ENCODE data around the gene ARL13B.

GRCh38 chr3:94062513-94063404 is 82.8 kb downstream of the ARL13B start, which contains the start of the genes DHFR2 and NSUN3:
- no peak for TF ChIP-seq CTCF (IDR thresholded peaks at IDR 0.05)
- peak; percentile 53 for TF ChIP-seq POLR2A (IDR thresholded peaks at IDR 0.05)
- TF ChIP-seq EP300 (IDR thresholded peaks at IDR 0.05), result no peak

Data from ovary (tissue), 3 donors.